ENCODE data around the gene CYTH4.

GRCh38 chr22:37313376-37314314 is 31.3 kb downstream of the CYTH4 start:
- no peak for TF ChIP-seq CTCF (optimal IDR thresholded peaks at IDR 0.05 in 1 of 3, IDR thresholded peaks at IDR 0.05 in 1 of 3, conservative IDR thresholded peaks at IDR 0.05 in 1 of 3; ENCODE audit: extremely low read depth in 1 of 3, insufficient read depth in 2 of 3, low read length in 3 of 3)
- no peak for TF ChIP-seq EZH2 (IDR thresholded peaks at IDR 0.05; ENCODE audit: low read length)
